Activated CD4-positive, alpha-beta T cell treated with anti-CD3 and anti-CD28 coated beads for 36 hours (primary cell): ENCODE results near the gene DBNL. TPM values are rescaled to one million over a fixed set of nuclear protein-coding genes. Genes with fewer than 3 reads are reported as not detected.
"Not testable (repeated sequence)": the region's sequence is repeated elsewhere in the genome, so short reads cannot be mapped to it uniquely, and the experiment has no call there.

ENCODE experiments used
- ATAC-seq: fragments of 200-7000 bp; cut with Tn5 transposase; one replicate; pipeline ENCODE4 v1.10.0; 2021; ENCODE audit warnings: mild to moderate bottlenecking, moderate library complexity
- CTCF ChIA-PET: fragments of 350-600 bp; sonication (Branson Sonifier 250); formaldehyde crosslinking; loops from one replicate; lab custom pipeline; 2021; ENCODE audit warnings: antibody characterized with exemption; lab: Charles Lee
- POLR2A ChIA-PET: fragments of 350-600 bp; sonication (Branson Sonifier 250); formaldehyde crosslinking; loops from one replicate; lab custom pipeline; 2021; ENCODE audit warnings: antibody characterized with exemption, inconsistent platforms; lab: Charles Lee
- DNase-seq: peaks from one replicate; pipeline ENCODE4 v3.0.0-alpha.2; 2020
- H3K27ac Mint-ChIP-seq: one replicate; pipeline ENCODE4 v1.8.0; 2021; ENCODE audit warnings: mixed read lengths
- H3K27me3 Mint-ChIP-seq: one replicate; pipeline ENCODE4 v1.8.0; 2021; ENCODE audit warnings: mixed read lengths
- H3K36me3 Mint-ChIP-seq: one replicate; pipeline ENCODE4 v1.8.0; 2021; ENCODE audit warnings: low read depth, mixed read lengths
- H3K4me1 Mint-ChIP-seq: one replicate; pipeline ENCODE4 v1.8.0; 2021; ENCODE audit warnings: mixed read lengths
- H3K4me3 Mint-ChIP-seq: one replicate; pipeline ENCODE4 v1.8.0; 2021; ENCODE audit warnings: mild to moderate bottlenecking, moderate library complexity, mixed read lengths
- H3K9me3 Mint-ChIP-seq: one replicate; pipeline ENCODE4 v1.8.0; 2021; ENCODE audit warnings: low read depth, mixed read lengths
- intact Hi-C, 2 experiments: fragments of 100-400 bp; cut with DNase I in 1 of 2; cut with micrococcal nuclease in 1 of 2; formaldehyde crosslinking; loops; one replicate each; pipeline versions ENCODE4 v1.14.2 to v1.15.1; 2022 to 2024; cut with DNase I, micrococcal nuclease
- total RNA-seq, 2 experiments: library from RNA; stranded (reverse); gene quantifications; one replicate each; pipeline ENCODE4 v1.2.3, GENCODE V29; 2021

Gene DBNL
- total RNA-seq, 2 experiments from 2014 or later = 106 to 117 TPM

DNA sequence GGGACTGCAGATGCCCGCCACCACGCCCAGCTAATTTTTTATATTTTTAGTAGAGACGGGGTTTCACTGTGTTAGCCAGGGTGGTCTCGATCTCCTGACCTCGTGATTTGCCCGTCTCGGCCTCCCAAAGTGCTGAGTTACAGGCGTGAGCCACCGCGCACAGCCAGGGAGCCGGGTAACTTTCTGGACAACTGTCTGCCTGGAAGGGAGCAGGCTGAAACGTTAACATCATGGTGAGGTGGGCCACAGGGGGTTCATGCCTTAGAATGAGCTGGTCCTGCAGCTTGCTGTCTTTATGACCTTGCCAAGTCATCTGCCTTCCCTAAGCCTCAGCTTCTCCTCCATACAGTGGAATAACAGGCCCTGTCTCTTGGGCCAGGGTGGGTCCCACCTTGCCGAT lies 13.2 kb upstream of the DBNL start:
- not testable (repeated sequence) for H3K9me3 Mint-ChIP-seq

DNA sequence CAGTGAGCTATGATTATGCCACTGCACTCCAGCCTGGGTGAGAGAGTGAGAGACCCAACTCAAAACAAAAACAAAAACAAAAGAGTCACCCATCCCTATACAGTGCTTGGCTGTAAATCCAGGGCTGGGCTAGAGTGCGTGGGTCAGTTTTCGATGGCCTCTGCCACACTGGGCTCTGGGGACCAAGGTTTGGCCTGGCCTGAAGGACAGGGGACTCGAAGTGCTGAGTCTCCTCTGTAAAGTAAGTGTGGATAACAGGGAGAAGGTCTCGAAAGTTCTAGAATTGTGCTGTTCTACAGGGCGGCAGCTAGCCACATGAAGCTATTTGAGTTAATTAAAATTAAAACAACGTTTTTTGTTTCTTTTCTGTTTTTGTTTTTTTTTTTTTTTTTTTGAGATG lies 12.5 kb upstream of the DBNL start:
- intact Hi-C loops, H3K4me3 Mint-ChIP-seq, ATAC-seq, H3K27me3 Mint-ChIP-seq, DNase-seq, CTCF ChIA-PET, H3K36me3 Mint-ChIP-seq, H3K4me1 Mint-ChIP-seq, POLR2A ChIA-PET, H3K9me3 Mint-ChIP-seq, H3K27ac Mint-ChIP-seq: not testable (repeated sequence)

More for the DNA sequence above, 13.2 kb upstream of the DBNL start:
- intact Hi-C loops, H3K36me3 Mint-ChIP-seq, H3K27me3 Mint-ChIP-seq, DNase-seq, H3K27ac Mint-ChIP-seq, ATAC-seq, H3K4me3 Mint-ChIP-seq, POLR2A ChIA-PET, H3K4me1 Mint-ChIP-seq, CTCF ChIA-PET: not testable (repeated sequence)

DNA sequence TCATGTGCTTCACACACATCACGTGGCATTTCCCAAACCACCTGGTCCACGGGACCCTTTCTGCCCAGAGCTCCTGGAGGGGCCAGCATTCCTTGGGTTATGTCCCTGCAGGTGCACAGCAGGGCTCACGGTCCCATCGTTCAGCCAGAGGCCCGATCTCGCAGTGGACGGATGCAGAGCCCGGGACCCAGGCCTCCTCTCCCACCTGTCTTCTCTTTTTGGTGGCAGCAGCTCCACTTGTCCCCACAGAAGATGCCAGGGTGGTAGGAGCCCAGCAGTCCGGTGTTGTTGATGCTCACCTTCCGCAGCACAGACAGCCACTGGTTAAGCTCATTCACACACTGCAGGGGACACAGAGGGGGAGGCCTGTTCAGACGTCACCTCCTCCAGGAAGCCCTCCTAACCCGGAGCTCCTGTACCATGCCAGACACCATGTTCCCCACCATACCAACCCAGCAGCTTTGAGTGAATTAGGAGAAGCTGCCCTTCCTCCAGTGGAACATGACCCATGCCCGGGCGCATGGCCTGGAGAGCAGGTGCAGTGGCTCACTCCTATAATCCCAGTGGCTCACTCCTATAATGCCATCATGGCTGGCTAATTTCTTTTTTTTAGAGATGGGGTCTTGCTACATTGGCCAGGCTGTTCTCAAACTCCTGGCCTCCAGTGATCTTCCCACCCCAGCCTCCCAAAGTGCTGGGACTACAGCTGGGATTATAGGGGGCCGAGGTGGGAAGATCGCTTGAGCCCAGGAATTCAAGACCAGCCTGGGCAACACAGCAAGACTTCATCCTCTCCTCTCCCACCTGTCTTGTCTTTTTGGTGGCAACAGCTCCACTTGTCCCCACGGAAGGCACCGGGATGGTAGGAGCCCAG lies 10.3 kb upstream of the DBNL start:
- H3K9me3 Mint-ChIP-seq, H3K27me3 Mint-ChIP-seq, H3K27ac Mint-ChIP-seq, ATAC-seq, CTCF ChIA-PET, POLR2A ChIA-PET, intact Hi-C loops, DNase-seq, H3K4me3 Mint-ChIP-seq, H3K4me1 Mint-ChIP-seq: not testable (repeated sequence)
- H3K36me3 Mint-ChIP-seq = peaks cover 12% of the 10 kb centered on the region

DNA sequence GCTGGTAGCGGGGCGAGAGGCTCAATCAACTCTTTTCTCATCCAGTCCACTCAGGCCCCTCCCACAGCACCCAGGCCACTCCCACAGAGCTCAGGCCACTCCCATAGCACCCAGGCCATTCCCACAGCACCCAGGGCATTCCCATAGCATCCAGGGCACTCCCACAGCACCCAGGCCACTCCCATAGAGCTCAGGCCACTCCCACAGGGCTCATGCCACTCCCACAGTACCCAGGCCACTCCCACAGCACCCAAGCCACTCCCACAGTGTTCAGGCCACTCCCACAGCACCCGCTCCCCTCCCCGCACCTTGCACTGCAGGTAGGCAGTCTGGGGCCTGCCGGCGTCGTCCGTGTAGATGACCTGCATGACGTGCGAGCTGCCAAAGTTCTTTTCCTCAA lies 8.1 kb upstream of the DBNL start:
- H3K27me3 Mint-ChIP-seq, CTCF ChIA-PET, POLR2A ChIA-PET, H3K27ac Mint-ChIP-seq, H3K4me3 Mint-ChIP-seq, intact Hi-C loops, H3K9me3 Mint-ChIP-seq: not testable (repeated sequence)
- Mint-ChIP-seq H3K36me3 (peaks cover 13% of the 10 kb centered on the region), H3K4me1 (peaks cover 11% of the 10 kb centered on the region)
- ATAC-seq (peak; percentile 37), DNase-seq (peak; percentile 71)

DNA sequence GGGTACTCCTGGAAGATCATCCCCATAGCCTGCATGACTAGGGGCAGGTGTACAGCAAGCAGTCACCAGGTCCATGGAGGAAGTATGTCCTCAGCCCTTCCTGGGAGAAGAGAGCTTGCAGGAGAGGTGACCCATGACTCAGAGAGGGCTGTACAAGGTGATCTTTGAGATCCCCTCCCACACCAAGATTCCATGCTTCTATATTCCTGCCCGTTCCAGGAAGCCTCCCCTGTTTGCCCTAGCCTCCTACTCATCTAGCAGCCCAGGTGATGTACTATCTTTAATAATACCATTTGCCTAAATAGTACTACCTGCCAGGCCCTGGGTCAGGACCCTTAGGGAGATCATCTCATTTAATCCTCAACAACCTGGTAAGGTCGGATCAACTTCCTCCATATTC lies 6.6 kb upstream of the DBNL start:
- ATAC-seq, H3K27me3 Mint-ChIP-seq, DNase-seq, H3K4me3 Mint-ChIP-seq, intact Hi-C loops, H3K27ac Mint-ChIP-seq, H3K9me3 Mint-ChIP-seq, CTCF ChIA-PET: not testable (repeated sequence)
- H3K36me3 Mint-ChIP-seq = peaks cover 11% of the 10 kb centered on the region
- peaks cover 12% of the 10 kb centered on the region for H3K4me1 Mint-ChIP-seq
- POLR2A ChIA-PET = interaction anchor here (0.6 kb wide), 1 partner anchor 104 kb away, joined by 6 read pairs; no protein-coding TSS in a partner anchor

DNA sequence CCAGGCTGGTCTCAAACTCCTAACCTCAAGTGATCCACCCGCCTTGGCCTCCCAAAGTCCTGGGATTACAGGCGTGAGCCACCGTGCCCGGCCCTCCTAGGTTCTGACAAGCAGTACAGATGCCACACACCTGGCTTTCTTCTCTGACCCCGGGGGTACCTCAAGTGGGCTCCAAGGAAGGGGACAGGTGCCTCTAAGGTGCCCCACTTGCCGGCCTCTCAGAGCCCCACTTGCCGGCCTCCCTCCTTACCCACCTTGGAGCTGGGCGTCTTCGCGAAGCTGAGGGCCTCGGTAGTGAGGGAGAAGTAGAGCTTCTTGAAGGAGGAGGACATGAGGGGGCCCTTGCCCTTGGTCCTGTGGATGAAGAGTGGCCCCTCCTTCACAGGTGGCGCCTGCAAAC lies 5.9 kb upstream of the DBNL start:
- H3K9me3 Mint-ChIP-seq, POLR2A ChIA-PET: not testable (repeated sequence)

DNA sequence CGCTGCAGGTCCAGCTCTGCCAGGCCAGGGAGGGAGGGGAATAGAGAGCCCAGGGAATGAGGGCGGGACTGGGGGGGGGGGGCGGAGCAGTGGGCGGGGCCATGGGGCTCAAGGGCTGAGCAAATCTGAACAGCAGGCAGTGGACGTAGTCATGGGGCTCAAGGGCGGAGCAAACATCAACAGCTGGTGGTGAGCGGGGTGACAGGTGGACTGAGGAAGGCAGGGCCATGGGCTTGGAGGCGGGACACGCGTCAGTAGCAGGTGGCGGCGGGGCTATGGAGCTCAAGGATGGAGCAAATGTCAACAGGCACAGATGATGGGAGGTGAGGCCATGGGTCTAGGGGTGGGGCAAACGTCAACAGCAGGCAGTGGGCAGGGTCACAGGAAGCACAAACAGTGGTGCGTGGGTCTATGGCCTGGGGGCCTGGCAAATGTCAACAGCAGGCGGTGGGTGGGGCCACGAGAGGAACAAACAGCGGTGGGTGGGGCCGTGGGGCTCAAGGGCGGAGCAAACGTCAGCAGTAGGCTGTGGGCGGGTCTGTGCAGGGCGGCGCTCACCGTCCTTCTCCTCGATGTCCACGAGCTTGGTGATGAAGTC lies 5.4 kb upstream of the DBNL start:
- intact Hi-C loops = loop anchor here in 1 of 2 experiments (1.0 kb wide), 1 partner anchor 161 kb away; the partner anchor contains the start of gene YKT6
- CTCF ChIA-PET = not testable (repeated sequence)
- peak overlapping the region; percentile 40 for H3K4me3 Mint-ChIP-seq

More for the DNA sequence above, 5.9 kb upstream of the DBNL start:
- DNase-seq, H3K27me3 Mint-ChIP-seq, ATAC-seq, H3K36me3 Mint-ChIP-seq, H3K27ac Mint-ChIP-seq, H3K4me3 Mint-ChIP-seq, CTCF ChIA-PET, intact Hi-C loops: not testable (repeated sequence)
- H3K4me1 Mint-ChIP-seq = peaks cover 12% of the 10 kb centered on the region

DNA sequence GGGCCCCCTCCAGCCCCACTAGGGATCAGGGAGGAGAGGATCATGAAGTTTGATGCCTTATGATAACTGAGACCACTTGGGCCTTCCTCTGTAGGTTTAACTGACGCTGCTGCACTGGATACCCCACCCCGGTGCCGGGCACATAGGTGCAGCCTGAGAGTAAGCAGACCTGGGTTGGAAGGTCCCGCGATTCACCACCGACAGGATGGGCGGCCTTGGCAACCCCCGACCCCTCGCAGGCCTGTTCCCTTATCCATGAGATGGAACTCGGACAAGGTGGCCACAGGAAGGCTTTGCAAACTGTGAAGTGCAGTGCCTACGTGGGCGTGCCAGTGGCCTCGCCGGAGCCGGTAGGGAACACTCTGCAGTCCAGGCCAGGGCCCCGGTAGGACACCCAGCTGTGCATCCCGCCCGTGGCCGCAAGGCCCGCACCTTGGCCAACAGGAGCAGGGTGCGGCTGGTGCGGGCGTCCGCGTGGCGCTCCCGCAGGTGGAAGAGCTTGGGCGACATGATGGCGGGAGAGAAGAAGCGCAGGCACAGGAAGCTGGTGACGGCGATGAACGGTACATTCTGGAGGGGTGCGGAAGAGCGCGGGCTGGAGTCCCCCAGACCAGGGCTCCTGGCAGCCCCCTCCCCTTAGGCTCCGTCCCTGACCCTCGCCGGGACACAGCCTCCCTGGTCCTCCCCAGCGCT lies 4.6 kb upstream of the DBNL start:
- Mint-ChIP-seq H3K4me1 (peaks cover 18% of the 10 kb centered on the region), H3K4me3 (peak overlapping the region; percentile 77), H3K27ac (peak overlapping the region; percentile 63)
- DNase-seq (peak; percentile 6), ATAC-seq (peak; percentile 21)
- intact Hi-C loops = loop anchor here in 1 of 2 experiments (1.0 to 10.0 kb wide), 5 partner anchors 21 to 1108 kb away; partner anchors contain the start of genes MRPL32, NUDCD3, POLD2 and PSMA2
- CTCF ChIA-PET, H3K36me3 Mint-ChIP-seq, H3K27me3 Mint-ChIP-seq, H3K9me3 Mint-ChIP-seq, POLR2A ChIA-PET: not testable (repeated sequence)

More for the DNA sequence above, 5.4 kb upstream of the DBNL start:
- Mint-ChIP-seq H3K4me1 (peaks cover 17% of the 10 kb centered on the region), H3K27ac (peak overlapping the region; percentile 80)
- ATAC-seq (peak; percentile 71), DNase-seq (peak; percentile 92)
- H3K9me3 Mint-ChIP-seq, H3K36me3 Mint-ChIP-seq, H3K27me3 Mint-ChIP-seq, POLR2A ChIA-PET: not testable (repeated sequence)

DNA sequence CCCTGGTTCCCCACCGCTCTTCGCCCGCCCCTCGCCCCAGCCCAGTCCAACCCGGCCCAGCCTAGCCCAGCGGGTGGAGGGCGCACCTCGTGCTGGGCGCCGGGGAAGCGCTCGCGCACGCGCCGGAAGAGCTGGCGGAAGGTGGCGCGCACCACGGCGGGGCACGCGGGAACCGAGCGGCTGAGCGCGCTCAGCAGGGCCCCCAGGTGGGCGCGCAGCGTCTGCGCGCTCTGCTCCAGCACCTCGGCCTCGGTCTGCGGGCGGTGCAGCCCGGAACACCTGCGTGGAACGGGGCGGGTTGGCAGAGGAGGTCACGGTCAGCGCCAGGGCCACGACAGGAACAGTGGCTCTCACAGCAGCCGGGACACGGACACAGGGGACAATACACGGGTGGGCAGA lies 4.0 kb upstream of the DBNL start:
- Mint-ChIP-seq H3K4me3 (peak overlapping the region; percentile 77), H3K27ac (peak overlapping the region; percentile 92), H3K4me1 (peaks cover 20% of the 10 kb centered on the region)
- POLR2A ChIA-PET, H3K27me3 Mint-ChIP-seq, CTCF ChIA-PET, H3K36me3 Mint-ChIP-seq, H3K9me3 Mint-ChIP-seq: not testable (repeated sequence)
- DNase-seq (peak; percentile 81), ATAC-seq (peak; percentile 67)
- intact Hi-C loops = loop anchor here in 1 of 2 experiments (1.0 to 10.0 kb wide), 4 partner anchors 21 to 1108 kb away; partner anchors contain the start of genes MRPL32, NUDCD3, POLD2 and PSMA2

DNA sequence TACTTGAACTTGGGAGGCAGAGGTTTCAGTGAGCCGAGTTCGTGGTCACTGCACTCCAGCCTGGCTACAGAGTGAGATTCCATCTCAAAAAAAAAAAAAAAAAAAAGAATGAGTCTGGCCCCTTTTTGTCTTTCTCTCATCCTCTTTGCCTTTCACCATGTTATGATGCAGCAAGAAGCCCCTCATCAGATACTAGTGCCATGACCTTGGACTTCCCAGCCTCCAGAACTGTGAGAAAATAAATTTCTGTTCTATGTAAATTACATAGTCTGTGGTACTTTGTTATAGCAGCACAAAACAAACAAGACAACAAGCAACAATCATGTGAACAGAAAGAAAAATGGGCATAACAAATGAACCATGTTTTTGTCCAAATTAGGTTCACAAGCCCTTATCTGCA lies 2.3 kb upstream of the DBNL start:
- CTCF ChIA-PET = no interaction called here
- no peaks in the 10 kb centered on the region for H3K9me3 Mint-ChIP-seq
- H3K27me3 Mint-ChIP-seq = no peaks in the 10 kb centered on the region
- H3K36me3 Mint-ChIP-seq = peaks cover 27% of the 10 kb centered on the region
- H3K4me3 Mint-ChIP-seq = no peak overlapping the region
- POLR2A ChIA-PET = no interaction called here
- H3K27ac Mint-ChIP-seq = peak overlapping the region; percentile 72
- DNase-seq = no peak
- intact Hi-C loops = loop anchor here in 1 of 2 experiments (5.0 to 10.0 kb wide), 2 partner anchors 453 to 1110 kb away; partner anchors contain the start of genes MRPL32, NUDCD3 and PSMA2
- ATAC-seq = no peak
- H3K4me1 Mint-ChIP-seq = peaks cover 38% of the 10 kb centered on the region

DNA sequence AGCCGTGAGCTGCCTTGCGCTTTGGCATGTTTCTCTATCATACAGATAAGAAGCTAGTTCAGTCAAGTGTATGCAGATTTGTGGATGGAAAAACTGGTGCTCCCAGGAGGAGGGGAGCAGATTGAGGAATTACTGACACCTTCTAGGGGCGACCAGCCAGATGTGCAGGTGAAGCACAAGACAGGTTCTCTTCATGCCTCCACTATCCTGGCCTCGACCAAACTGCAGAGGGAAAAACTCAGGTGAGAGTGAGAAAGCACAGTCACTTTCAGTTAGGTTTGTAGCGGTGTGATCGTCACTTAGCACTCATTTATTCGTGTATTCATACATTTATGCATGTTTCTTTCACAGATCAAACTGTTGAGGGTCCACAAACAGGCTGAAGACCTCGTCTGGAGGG lies 600 bp upstream of the DBNL start:
- Mint-ChIP-seq H3K4me3 (peak overlapping the region; percentile 88), H3K27me3 (no peaks in the 10 kb centered on the region), H3K36me3 (peaks cover 33% of the 10 kb centered on the region), H3K9me3 (no peaks in the 10 kb centered on the region), H3K27ac (peak overlapping the region; percentile 93), H3K4me1 (peaks cover 49% of the 10 kb centered on the region)
- intact Hi-C loops = loop anchor here (1.0 to 10.0 kb wide), 8 partner anchors 25 to 1112 kb away; partner anchors contain the start of genes POLM (in 2 of the 2), MRPL32 (in 1 of the 2), NUDCD3 (in 1 of the 2) and POLD2 (in 1 of the 2)
- ATAC-seq (no peak), DNase-seq (no peak)
- POLR2A ChIA-PET = interaction anchor here (0.6 kb wide), 1 partner anchor 446 kb away, joined by 3 read pairs; the partner anchor contains the start of gene NUDCD3
- CTCF ChIA-PET = no interaction called here
